HG02798 (cell line): ENCODE data around the gene C8G.

Source experiments
- ATAC-seq: cut with Tn5 transposase; IDR thresholded peaks from one replicate; pipeline ENCODE4 v1.9.1; 2021; ENCODE audit warnings: mild to moderate bottlenecking; ENCODE audit not compliant: unreplicated experiment, poor library complexity

The C8G gene

GRCh38 chr9:136940526-136941230 is 4.4 kb upstream of the C8G start:
- ATAC-seq, result no peak

GRCh38 chr9:136941231-136942111 is 3.6 kb upstream of the C8G start:
- ATAC-seq, result no peak

- no peak for ATAC-seq
Measured at GRCh38 chr9:136942112-136942880, 2.7 kb upstream of the C8G start.

GRCh38 chr9:136942881-136943230 is 2.2 kb upstream of the C8G start:
- no peak for ATAC-seq

- peak; percentile 8 for ATAC-seq
Measured at GRCh38 chr9:136943291-136944211, 1.5 kb upstream of the C8G start.

GRCh38 chr9:136944212-136944518 is 878 bp upstream of the C8G start:
- no peak for ATAC-seq

GRCh38 chr9:136945333-136946227 is 537 bp downstream of the C8G start:
- no peak for ATAC-seq

- no peak for ATAC-seq
Measured at GRCh38 chr9:136946228-136947027, 1.4 kb downstream of the C8G start.

GRCh38 chr9:136947028-136947891 is 2.2 kb downstream of the C8G start:
- ATAC-seq, result no peak

GRCh38 chr9:136947955-136948510 is 3.0 kb downstream of the C8G start:
- ATAC-seq, result no peak

GRCh38 chr9:136949239-136949816 is 4.3 kb downstream of the C8G start:
- no peak for ATAC-seq

GRCh38 chr9:136949817-136950655 is 5.0 kb downstream of the C8G start:
- peak; percentile 87 for ATAC-seq

- no peak for ATAC-seq
Measured at GRCh38 chr9:136950656-136951276, 5.7 kb downstream of the C8G start.

- ATAC-seq, result no peak
Measured at GRCh38 chr9:136951541-136952320, 6.7 kb downstream of the C8G start, which contains the start of gene LCN12. Gene LCN12 (plus strand): TSS chr9:136952273. CDS start chr9:136952328, 55 bp downstream.
